IMR-90 (cell line): ENCODE measurements around the gene CUEDC2. TPM values are rescaled to one million over a fixed set of nuclear protein-coding genes. Genes with fewer than 3 reads are reported as not detected.

ENCODE experiments used
- ATAC-seq: fragments of 200-7000 bp; cut with Tn5 transposase; 2 replicates; pipeline ENCODE4 v1.9.1; 2020; ENCODE audit warnings: low read depth, mild to moderate bottlenecking, moderate library complexity
- BruUV-seq: library from RNA; stranded (reverse); fragments of 400-500 nt; replicated peaks from 2 replicates; lab custom pipeline; 2021; lab: Mats Ljungman, UMichigan
- CTCF ChIA-PET: fragments of 300-600 bp; formaldehyde crosslinking; extraction: SDS; loops from one replicate; lab custom pipeline; 2021; ENCODE audit warnings: antibody characterized with exemption; lab: Yijun Ruan, JAX
- POLR2A ChIA-PET: fragments of 300-600 bp; sonication (Branson Sonifier 250); formaldehyde crosslinking; loops from one replicate; lab custom pipeline; 2022; ENCODE audit warnings: antibody characterized with exemption; ENCODE audit not compliant: unreplicated experiment; lab: Charles Lee
- DNase-seq: peaks from one replicate; pipeline ENCODE4 v3.0.0; 2013
- H2AFZ ChIP-seq: replicated peaks from 2 replicates; pipeline ENCODE3; 2013; ENCODE audit warnings: low read length, mild to moderate bottlenecking; ENCODE audit not compliant: poor library complexity
- H2AK5ac ChIP-seq: 2 replicates; pipeline ENCODE4 v1.6.1; 2013; ENCODE audit warnings: low read depth, low read length, inconsistent platforms
- H2AK9ac ChIP-seq: replicated peaks from 2 replicates; pipeline ENCODE3; 2013; ENCODE audit warnings: mild to moderate bottlenecking, low read depth, low read length, moderate library complexity; ENCODE audit not compliant: poor library complexity
- H2BK120ac ChIP-seq: 2 replicates; pipeline ENCODE4 v1.6.1; 2013; ENCODE audit warnings: low read depth, low read length, inconsistent platforms
- H2BK15ac ChIP-seq: 3 replicates; pipeline ENCODE4 v1.6.1; 2013; ENCODE audit warnings: low read depth, low read length, inconsistent platforms
- H2BK20ac ChIP-seq: 2 replicates; pipeline ENCODE4 v1.6.1; 2013; ENCODE audit warnings: low read depth, mild to moderate bottlenecking, inconsistent platforms, low read length, moderate library complexity
- H2BK5ac ChIP-seq: 2 replicates; pipeline ENCODE4 v1.6.1; 2013; ENCODE audit warnings: mild to moderate bottlenecking, low read depth, low read length, inconsistent platforms; ENCODE audit not compliant: poor library complexity, severe bottlenecking
- H3K14ac ChIP-seq: replicated peaks from 2 replicates; pipeline ENCODE4 v1.6.1; 2013; ENCODE audit warnings: low read depth, low read length, inconsistent platforms
- H3K18ac ChIP-seq: 2 replicates; pipeline ENCODE4 v1.6.1; 2013; ENCODE audit warnings: low read depth, low read length, control low read depth
- H3K23ac ChIP-seq: 2 replicates; pipeline ENCODE4 v1.6.1; 2013; ENCODE audit warnings: low read depth, low read length, inconsistent platforms
- H3K27ac ChIP-seq: 2 replicates; pipeline ENCODE4 v1.5.1; 2013; ENCODE audit warnings: mild to moderate bottlenecking, control low read depth, low read length; ENCODE audit not compliant: insufficient read depth
- H3K27me3 ChIP-seq: 2 replicates; pipeline ENCODE4 v1.6.1; 2013; ENCODE audit warnings: low read length; ENCODE audit not compliant: control insufficient read depth, insufficient read depth
- H3K36me3 ChIP-seq: 2 replicates; pipeline ENCODE4 v1.6.1; 2013; ENCODE audit warnings: low read length, mixed read lengths; ENCODE audit not compliant: control insufficient read depth, insufficient read depth
- H3K4ac ChIP-seq: 2 replicates; pipeline ENCODE4 v1.6.1; 2013; ENCODE audit warnings: low read depth, low read length, inconsistent platforms
- H3K4me1 ChIP-seq: 2 replicates; pipeline ENCODE4 v1.6.1; 2013; ENCODE audit warnings: low read length, mixed read lengths; ENCODE audit not compliant: control insufficient read depth, insufficient read depth
- H3K4me2 ChIP-seq: 2 replicates; pipeline ENCODE4 v1.6.1; 2013; ENCODE audit warnings: low read depth, mild to moderate bottlenecking, control low read depth, low read length, moderate library complexity
- H3K4me3 ChIP-seq: 2 replicates; pipeline ENCODE4 v1.5.1; 2013; ENCODE audit warnings: low read depth, mild to moderate bottlenecking, control low read depth, low read length, moderate library complexity; ENCODE audit not compliant: insufficient read depth
- H3K56ac ChIP-seq: 2 replicates; pipeline ENCODE4 v1.6.1; 2013; ENCODE audit warnings: low read length, inconsistent platforms; ENCODE audit not compliant: insufficient read depth; ENCODE audit errors: extremely low read depth
- H3K79me1 ChIP-seq, 2 experiments: 2 replicates each; pipeline ENCODE4 v1.6.1; 2013; ENCODE audit warnings: low read length in 2 of 2, inconsistent platforms in 1 of 2, low read depth in 1 of 2
- H3K9ac ChIP-seq: 2 replicates; pipeline ENCODE4 v1.6.1; 2013; ENCODE audit warnings: low read depth, low read length, control low read depth
- H3K9me1 ChIP-seq: 2 replicates; pipeline ENCODE4 v1.6.1; 2013; ENCODE audit warnings: low read length, inconsistent platforms; ENCODE audit not compliant: insufficient read depth
- H3K9me3 ChIP-seq: 2 replicates; pipeline ENCODE4 v1.6.1; 2013; ENCODE audit warnings: low read length; ENCODE audit not compliant: control insufficient read depth, insufficient read depth
- H4K20me1 ChIP-seq: 2 replicates; pipeline ENCODE4 v1.6.1; 2013; ENCODE audit warnings: low read length, inconsistent platforms; ENCODE audit not compliant: insufficient read depth
- H4K5ac ChIP-seq: 2 replicates; pipeline ENCODE4 v1.6.1; 2013; ENCODE audit warnings: mild to moderate bottlenecking, low read depth, low read length, control low read depth
- H4K8ac ChIP-seq, 2 experiments: 2 replicates each; pipeline ENCODE4 v1.6.1; 2013; ENCODE audit warnings: low read depth in 2 of 2, low read length in 2 of 2, control low read depth in 1 of 2, inconsistent platforms in 1 of 2
- H4K91ac ChIP-seq: 2 replicates; pipeline ENCODE4 v1.6.1; 2013; ENCODE audit warnings: low read depth, low read length, inconsistent platforms; ENCODE audit not compliant: insufficient read depth
- BHLHE40 ChIP-seq: fragments of 150-350 bp; IDR thresholded peaks from 2 replicates; pipeline ENCODE4 v1.6.1; 2016; ENCODE audit warnings: mild to moderate bottlenecking, low read depth, low read length
- CEBPB ChIP-seq: IDR thresholded peaks from 2 replicates; pipeline ENCODE4 v1.6.1; 2012; ENCODE audit warnings: low read depth, low read length, improper control_type of control experiment
- CHD1 ChIP-seq: IDR thresholded peaks from 2 replicates; pipeline ENCODE4 v1.6.1; 2012; ENCODE audit warnings: low read depth, low read length, improper control_type of control experiment
- FOS ChIP-seq: fragments of 150-350 bp; IDR thresholded peaks from 2 replicates; pipeline ENCODE4 v1.6.1; 2016; ENCODE audit warnings: low read depth, low read length
- MAFK ChIP-seq: IDR thresholded peaks from 2 replicates; pipeline ENCODE4 v1.6.1; 2012; ENCODE audit warnings: low read depth, low read length, improper control_type of control experiment
- MAZ ChIP-seq: IDR thresholded peaks from 2 replicates; pipeline ENCODE4 v1.6.1; 2012; ENCODE audit warnings: low read depth, mild to moderate bottlenecking, low read length, improper control_type of control experiment, moderate library complexity, borderline replicate concordance
- MXI1 ChIP-seq: IDR thresholded peaks from 2 replicates; pipeline ENCODE4 v1.6.1; 2012; ENCODE audit warnings: low read depth, mild to moderate bottlenecking, low read length, moderate library complexity, borderline replicate concordance
- NFE2L2 ChIP-seq: fragments of 150-350 bp; IDR thresholded peaks from 2 replicates; pipeline ENCODE4 v1.6.1; 2016; ENCODE audit warnings: low read depth, mild to moderate bottlenecking, low read length
- POLR2A ChIP-seq: IDR thresholded peaks from 2 replicates; pipeline ENCODE4 v1.6.1; 2012; ENCODE audit warnings: mild to moderate bottlenecking, low read depth, low read length
- RAD21 ChIP-seq: IDR thresholded peaks from 2 replicates; pipeline ENCODE4 v1.6.1; 2012; ENCODE audit warnings: low read length, improper control_type of control experiment
- RCOR1 ChIP-seq: IDR thresholded peaks from 2 replicates; pipeline ENCODE4 v1.6.1; 2012; ENCODE audit warnings: mild to moderate bottlenecking, low read length, improper control_type of control experiment; ENCODE audit not compliant: insufficient replicate concordance
- RFX5 ChIP-seq: IDR thresholded peaks from 2 replicates; pipeline ENCODE4 v1.8.0; 2012; ENCODE audit warnings: low read depth, mild to moderate bottlenecking, low read length, moderate library complexity
- SMC3 ChIP-seq: fragments of 150-350 bp; IDR thresholded peaks from 2 replicates; pipeline ENCODE4 v1.6.1; 2016; ENCODE audit warnings: low read depth, mild to moderate bottlenecking, antibody characterized with exemption, low read length, moderate library complexity
- WGBS, 2 experiments: methylation state at CpG; one replicate each; pipeline versions ENCODE4 v1.1.5 to v1.1.7; 2013; ENCODE audit warnings: missing lambda C conversion rate in 2 of 2; ENCODE audit not compliant: insufficient read length in 1 of 2; ENCODE audit errors: extremely low coverage in 2 of 2; 5-methylcytosine and 5-hydroxymethylcytosine counted together
- dilution Hi-C: fragments of 300-500 bp; cut with HindIII; formaldehyde crosslinking; loops from one replicate; pipeline ENCODE4 v1.14.3; 2018; ENCODE audit warnings: low sequenced_read_pairs; ENCODE audit not compliant: unreplicated experiment
- in situ Hi-C: fragments of 300-500 bp; cut with MboI; formaldehyde crosslinking; loops from 3 replicates; pipeline ENCODE4 v1.14.3; 2019; ENCODE audit warnings: low sequenced_read_pairs, inconsistent platforms, mixed read lengths
- intact Hi-C: fragments of 100-400 bp; cut with micrococcal nuclease; formaldehyde crosslinking; loops from 2 replicates; pipeline ENCODE4 v1.10.0; 2022
- polyA plus RNA-seq, 3 experiments: library from polyadenylated mRNA; depleted of rRNA; stranded (reverse); fragments of >200 nt; gene quantifications; 2 replicates each; pipeline ENCODE4 v1.2.3, GENCODE V29; 2012; ENCODE audit warnings: low replicate concordance in 1 of 3
- total RNA-seq: library from RNA; depleted of rRNA; stranded (reverse); fragments of >200 nt; gene quantifications from 2 replicates; pipeline ENCODE4 v1.2.3, GENCODE V29; 2012
- TF ChIP-seq, protein P1 (sequence below): fragments of 150-350 bp; IDR thresholded peaks from 2 replicates; pipeline ENCODE4 v1.6.1; 2017; ENCODE audit warnings: mild to moderate bottlenecking, antibody characterized with exemption, low read length, low read depth
- TF ChIP-seq, protein P2 (sequence below): fragments of 150-350 bp; IDR thresholded peaks from 2 replicates; pipeline ENCODE4 v1.6.1; 2016; ENCODE audit warnings: low read depth, mild to moderate bottlenecking, low read length, moderate library complexity, borderline replicate concordance
- TF ChIP-seq, protein P3 (sequence below): conservative IDR thresholded peaks from 2 replicates; pipeline ENCODE4 v1.5.1; 2012; ENCODE audit warnings: mild to moderate bottlenecking, low read depth, low read length, improper control_type of control experiment

The CUEDC2 gene
- total and polyA plus RNA-seq, 2 of the 4 experiments (the other 2 are of a cell fraction) = 55.7 to 84.9 TPM

DNA sequence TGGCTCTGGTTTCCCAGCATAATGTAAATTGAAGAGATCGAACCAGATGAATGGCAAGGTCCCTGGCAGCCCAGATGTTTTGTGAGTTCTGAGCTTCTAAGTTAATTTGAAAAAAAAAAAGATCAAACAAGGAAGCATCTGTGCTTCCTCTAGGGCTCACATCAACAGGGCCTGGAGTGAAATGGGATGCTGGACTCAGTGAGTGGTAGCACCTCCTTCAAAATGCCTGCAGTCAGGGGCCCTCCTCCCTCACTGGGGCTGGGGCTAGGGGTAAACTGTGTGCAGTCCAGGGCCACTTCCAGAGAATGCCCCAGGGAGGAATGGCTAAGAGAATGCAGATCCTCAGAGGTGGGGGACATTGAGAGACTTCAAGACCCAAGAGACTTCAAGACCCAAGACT is 6.0 kb upstream of the CUEDC2 start:
- CTCF ChIA-PET = no interaction called here
- no peak overlapping the region for H4K8ac ChIP-seq

More for the DNA sequence above, 6.0 kb upstream of the CUEDC2 start:
- no peak for ATAC-seq
- no peak for DNase-seq
- POLR2A ChIA-PET = no interaction called here
- H3K36me3 ChIP-seq = no peaks in the 10 kb centered on the region
- H2BK15ac ChIP-seq = no peak overlapping the region
- H3K23ac ChIP-seq = no peak overlapping the region
- in situ Hi-C loops (no loop called here), intact Hi-C loops (no loop called here), dilution Hi-C loops (no loop called here)
- H3K9me3 ChIP-seq = no peaks in the 10 kb centered on the region
- H2BK5ac ChIP-seq = no peak overlapping the region
- H3K4me3 ChIP-seq = no peak overlapping the region
- H2AK9ac ChIP-seq = no peak overlapping the region
- H2AK5ac ChIP-seq = no peak overlapping the region
- H2AFZ ChIP-seq = no peak overlapping the region
- peaks cover 10% of the 10 kb centered on the region for H3K4me1 ChIP-seq
- H3K56ac ChIP-seq = no peak overlapping the region
- no peak overlapping the region for H4K5ac ChIP-seq
- peaks cover 5% of the 10 kb centered on the region for H3K27me3 ChIP-seq
- no peak overlapping the region for H2BK20ac ChIP-seq
- peaks cover 5% of the 10 kb centered on the region; the same call in 1 of the 2 replicates for H3K9me1 ChIP-seq
- H3K79me1 ChIP-seq = no peaks in the 10 kb centered on the region
- no peak overlapping the region for H3K4me2 ChIP-seq
- BruUV-seq = no TSS peak
- no peak overlapping the region for H2BK120ac ChIP-seq
- WGBS, 2 experiments = no CpG with 5 or more reads among the region's 1 CpG
- H4K20me1 ChIP-seq = no peaks in the 10 kb centered on the region
- no peak overlapping the region for H3K18ac ChIP-seq
- no peak overlapping the region for H3K4ac ChIP-seq
- TF ChIP-seq FOS (no peak), RFX5 (no peak), POLR2A (no peak), CEBPB (no peak), MAZ (no peak), RCOR1 (no peak), MAFK (no peak), MXI1 (no peak), CHD1 (no peak), BHLHE40 (no peak), RAD21 (no peak), NFE2L2 (no peak), SMC3 (no peak)
- TF ChIP-seq, protein P1, sequence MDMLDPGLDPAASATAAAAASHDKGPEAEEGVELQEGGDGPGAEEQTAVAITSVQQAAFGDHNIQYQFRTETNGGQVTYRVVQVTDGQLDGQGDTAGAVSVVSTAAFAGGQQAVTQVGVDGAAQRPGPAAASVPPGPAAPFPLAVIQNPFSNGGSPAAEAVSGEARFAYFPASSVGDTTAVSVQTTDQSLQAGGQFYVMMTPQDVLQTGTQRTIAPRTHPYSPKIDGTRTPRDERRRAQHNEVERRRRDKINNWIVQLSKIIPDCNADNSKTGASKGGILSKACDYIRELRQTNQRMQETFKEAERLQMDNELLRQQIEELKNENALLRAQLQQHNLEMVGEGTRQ = no peak
- TF ChIP-seq, protein P2, sequence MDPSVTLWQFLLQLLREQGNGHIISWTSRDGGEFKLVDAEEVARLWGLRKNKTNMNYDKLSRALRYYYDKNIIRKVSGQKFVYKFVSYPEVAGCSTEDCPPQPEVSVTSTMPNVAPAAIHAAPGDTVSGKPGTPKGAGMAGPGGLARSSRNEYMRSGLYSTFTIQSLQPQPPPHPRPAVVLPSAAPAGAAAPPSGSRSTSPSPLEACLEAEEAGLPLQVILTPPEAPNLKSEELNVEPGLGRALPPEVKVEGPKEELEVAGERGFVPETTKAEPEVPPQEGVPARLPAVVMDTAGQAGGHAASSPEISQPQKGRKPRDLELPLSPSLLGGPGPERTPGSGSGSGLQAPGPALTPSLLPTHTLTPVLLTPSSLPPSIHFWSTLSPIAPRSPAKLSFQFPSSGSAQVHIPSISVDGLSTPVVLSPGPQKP = no peak
- TF ChIP-seq, protein P3, sequence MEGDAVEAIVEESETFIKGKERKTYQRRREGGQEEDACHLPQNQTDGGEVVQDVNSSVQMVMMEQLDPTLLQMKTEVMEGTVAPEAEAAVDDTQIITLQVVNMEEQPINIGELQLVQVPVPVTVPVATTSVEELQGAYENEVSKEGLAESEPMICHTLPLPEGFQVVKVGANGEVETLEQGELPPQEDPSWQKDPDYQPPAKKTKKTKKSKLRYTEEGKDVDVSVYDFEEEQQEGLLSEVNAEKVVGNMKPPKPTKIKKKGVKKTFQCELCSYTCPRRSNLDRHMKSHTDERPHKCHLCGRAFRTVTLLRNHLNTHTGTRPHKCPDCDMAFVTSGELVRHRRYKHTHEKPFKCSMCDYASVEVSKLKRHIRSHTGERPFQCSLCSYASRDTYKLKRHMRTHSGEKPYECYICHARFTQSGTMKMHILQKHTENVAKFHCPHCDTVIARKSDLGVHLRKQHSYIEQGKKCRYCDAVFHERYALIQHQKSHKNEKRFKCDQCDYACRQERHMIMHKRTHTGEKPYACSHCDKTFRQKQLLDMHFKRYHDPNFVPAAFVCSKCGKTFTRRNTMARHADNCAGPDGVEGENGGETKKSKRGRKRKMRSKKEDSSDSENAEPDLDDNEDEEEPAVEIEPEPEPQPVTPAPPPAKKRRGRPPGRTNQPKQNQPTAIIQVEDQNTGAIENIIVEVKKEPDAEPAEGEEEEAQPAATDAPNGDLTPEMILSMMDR = no peak
- H3K27ac ChIP-seq = no peak overlapping the region
- H3K9ac ChIP-seq = no peak overlapping the region
- H4K91ac ChIP-seq = no peak overlapping the region
- no peak overlapping the region for H3K14ac ChIP-seq
